Hepatocyte (in vitro differentiated cells): ENCODE results near the gene GAB3.

ENCODE experiments used
- CTCF ChIP-seq: fragments of 200-600 bp; sonication (generic); IDR thresholded peaks from 2 replicates; pipeline ENCODE4 v1.5.1; 2016; ENCODE audit warnings: antibody characterized with exemption, mild to moderate bottlenecking; ENCODE audit not compliant: poor library complexity
- EZH2 ChIP-seq: fragments of 200-600 bp; sonication (generic); IDR thresholded peaks from 2 replicates; pipeline ENCODE4 v1.6.1; 2016; ENCODE audit warnings: antibody characterized with exemption, mild to moderate bottlenecking, borderline replicate concordance

GRCh38 chrX:154693394-154693793, 57.5 kb downstream of the GAB3 start:
- TF ChIP-seq CTCF: no peak
- TF ChIP-seq EZH2: no peak
